Stimulated activated CD8-positive, alpha-beta memory T cell treated with anti-CD3 and anti-CD28 coated beads, Interleukin-4, amount 100 ng/mL, for 4 hours (primary cell): ENCODE data around the gene ZNF746.

Experiments used
- DNase-seq, 2 donors: peaks; one replicate each; pipeline ENCODE4 v3.0.0-alpha.2; 2020; ENCODE audit warnings: low read depth in 2 of 2, low spot score in 1 of 2

ZNF746 gene

DNA sequence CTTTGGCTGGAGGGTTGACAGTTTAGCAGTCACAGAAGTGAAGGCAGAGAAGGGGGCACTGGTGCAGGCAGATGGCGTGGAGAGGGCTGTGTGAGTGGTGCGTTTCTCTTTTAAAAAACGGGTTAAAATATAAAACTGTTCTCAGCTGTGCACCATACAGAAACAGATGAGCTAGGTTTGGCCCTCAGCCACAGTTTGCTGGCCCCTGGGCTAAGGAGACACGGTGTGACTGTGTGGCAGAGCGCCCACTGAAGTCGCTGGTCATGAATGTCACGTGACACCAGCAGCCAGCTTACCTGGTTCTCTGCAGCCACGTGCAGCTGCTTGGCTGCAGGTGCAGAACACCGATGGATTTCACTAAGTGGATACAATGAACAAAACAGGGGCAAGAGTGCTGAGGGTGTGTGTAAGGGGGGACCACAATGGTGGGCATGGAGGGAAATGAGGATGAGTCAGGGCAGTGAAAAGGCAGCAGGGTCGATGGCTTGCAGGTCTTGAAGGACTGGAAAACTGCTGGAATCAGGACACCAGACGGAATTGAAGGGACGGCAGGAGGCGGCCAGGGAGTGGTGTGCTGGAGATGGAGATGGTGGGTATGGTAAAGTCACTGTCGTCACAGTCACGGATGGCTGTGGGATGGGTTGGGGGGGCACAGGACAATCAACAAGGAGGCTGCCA, 7.4 kb downstream of the ZNF746 start:
- DNase-seq: no peak

DNA sequence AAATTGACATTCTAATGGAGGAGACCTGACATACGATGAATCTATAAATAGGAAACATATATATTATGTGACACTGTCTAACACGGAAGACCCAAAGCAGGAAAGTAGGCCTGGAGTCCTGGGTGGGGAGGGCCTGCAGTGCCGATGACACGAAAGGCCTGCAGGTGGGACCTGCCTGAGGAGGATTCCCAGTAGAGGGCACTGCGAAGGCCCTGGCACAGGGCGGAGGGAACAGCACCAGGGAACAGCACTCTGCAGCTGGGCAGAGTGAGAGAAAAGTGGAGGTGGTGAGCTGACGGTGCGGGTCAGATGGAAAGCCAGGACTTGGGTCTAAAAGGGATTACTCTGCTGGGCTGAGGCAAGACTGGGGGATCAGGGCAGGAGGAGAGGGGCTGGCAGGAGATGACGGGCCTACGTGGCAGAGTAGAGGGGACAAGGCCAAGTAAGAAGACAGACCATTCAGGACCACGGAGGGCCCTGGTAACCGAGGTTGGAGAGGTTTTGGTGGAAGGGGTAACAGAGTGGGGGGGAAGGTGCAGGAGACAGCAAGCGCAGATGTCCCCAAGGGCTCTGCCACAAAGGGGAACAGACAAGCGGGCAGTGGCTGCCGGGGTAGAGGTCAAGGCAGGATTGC, 8.1 kb downstream of the ZNF746 start:
- DNase-seq: no peak

DNA sequence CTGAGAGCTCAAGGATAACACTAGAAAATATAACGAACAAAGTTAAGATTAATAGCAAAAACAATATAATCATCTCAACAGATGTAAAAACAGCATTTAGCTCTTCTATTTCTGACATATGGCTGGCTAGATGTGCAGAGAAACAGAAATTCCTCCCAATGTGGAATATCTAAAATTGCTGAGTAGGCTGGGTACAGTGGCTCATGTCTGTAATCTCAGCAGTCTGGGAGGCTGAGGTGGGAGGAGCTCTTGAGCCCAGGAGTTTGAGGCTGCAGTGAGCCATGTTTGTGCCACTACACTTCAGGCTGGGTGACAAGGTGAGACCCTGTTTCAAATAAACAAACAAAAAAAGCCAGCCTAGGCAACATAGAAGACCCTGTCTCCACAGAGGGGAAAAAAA, 18.0 kb downstream of the ZNF746 start:
- DNase-seq: no peak

DNA sequence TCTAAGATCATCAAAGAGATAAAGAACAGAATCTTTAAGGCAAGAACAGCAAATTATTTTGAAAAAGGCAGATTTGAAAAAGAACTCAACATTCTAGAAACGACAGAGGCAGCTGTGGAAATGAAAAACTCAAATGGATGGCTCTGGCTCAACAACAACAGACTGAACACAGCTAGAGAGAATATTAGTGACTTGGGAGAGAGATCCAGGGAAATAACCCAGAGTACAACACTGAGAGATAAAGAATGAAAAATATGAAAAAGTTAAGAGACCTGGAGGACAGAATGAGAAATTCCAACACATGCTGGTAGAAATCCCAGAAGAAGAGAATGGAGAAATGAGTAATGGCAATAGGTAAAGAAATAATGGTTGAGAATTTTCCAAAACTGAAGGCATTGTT, 18.9 kb downstream of the ZNF746 start:
- DNase-seq: no peak

DNA sequence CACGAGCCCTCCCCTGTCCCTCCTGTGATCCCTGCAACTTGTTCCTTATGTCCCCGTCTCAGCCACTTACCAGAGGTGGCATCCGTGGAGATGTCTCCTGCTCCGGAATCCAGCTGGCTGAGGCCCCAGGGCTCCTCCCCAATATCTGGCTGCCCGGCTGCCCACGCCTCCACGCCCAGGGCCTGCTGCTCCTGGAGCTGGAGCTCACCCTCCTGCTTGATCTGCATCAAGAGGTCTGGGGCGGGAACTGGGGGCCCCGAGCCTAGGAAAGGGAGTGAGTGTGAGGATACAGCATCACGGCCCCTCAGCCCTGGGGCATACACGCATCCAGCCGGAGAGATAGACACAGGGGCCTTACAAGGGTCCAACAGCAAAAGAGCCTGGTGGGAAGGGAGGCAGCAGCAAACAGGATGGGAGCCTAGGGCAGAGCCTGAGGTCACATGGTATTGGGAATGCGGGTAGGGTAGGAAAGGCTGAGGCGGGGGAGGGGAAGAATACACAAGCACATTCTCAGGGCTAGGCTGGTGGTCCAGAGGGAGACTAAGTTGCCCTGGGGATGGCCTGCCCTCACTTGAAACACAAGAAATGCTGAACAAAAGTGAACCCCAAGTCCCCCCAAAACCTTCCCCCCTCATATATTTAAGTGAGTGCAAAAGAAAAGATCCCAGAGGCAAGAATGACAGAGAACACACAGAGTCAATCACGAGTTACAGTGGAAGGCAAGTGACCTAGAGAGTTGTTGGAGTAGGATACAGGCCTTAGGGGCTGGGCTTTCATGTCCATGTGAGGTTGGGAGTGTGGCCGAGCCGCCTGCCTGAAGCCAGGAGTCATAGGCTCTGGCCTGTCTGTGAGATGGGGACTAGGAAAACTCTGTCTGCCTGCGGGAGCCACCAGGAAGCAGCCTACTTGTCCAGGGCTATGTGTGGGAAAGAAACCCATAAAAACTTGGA, 19.8 kb downstream of the ZNF746 start:
- no peak for DNase-seq

DNA sequence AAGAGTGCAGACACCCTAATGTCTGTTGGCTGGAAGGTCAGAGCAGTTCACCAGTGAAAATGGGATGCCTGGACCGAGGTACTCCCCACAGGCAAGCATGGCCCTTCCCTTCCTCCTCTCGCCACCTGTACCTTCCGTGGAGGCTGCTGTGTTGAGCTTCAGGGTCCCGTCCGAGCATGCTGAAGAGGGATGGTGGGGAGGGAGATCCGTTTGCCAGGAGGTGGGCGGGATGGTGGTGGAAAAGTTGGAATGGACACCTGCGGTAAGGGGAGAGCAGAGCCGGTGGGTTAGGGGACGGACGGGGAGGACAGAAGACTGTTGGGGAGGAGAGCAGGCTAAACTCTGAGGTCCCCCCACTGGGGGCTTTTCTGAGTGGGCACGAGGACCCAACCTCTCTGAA, 20.8 kb downstream of the ZNF746 start:
- DNase-seq: no peak

DNA sequence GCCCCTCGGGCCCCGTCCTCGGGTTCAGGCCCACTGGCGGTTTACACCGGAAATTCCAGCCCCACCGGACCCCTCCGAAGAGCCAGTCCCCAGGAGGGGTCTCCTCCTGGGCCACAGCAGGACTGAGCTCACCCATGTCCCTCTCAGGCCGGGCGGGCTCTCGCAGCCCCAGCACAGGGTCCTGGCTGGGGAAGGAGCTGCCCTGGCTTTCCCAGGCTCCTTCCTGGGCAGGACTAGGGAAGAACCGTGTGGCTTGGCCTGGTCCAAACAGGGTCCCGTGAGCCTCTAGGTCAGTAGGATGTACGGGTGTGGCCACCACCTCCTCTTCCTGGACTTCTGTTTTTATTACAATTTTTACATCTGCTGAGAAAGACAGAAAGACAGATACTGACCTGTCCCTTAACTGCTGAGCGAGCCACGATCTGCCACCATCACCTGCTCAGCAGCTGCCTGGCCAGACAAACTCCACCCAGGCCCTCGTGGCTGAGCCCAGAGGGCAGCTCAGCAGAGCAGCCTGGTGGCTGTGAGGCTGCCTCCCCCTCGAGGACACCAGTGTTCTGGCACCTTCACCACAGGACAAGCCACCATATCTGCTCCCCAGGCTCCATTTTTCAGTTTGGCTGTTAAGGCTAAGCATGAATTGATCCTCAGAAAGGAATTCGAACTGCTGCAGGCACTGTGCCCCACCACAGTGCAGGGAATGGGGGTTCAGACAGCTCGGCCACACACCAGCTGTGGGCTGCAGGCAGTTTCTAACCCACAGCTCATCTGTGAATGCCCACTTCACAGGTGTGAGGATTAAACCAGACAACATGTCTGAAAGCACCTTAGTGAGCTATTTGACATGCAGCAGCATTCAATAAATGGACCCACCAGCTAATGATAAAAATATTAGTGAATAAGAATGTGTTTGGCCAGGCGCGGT, 22.2 kb downstream of the ZNF746 start:
- DNase-seq: no peak

DNA sequence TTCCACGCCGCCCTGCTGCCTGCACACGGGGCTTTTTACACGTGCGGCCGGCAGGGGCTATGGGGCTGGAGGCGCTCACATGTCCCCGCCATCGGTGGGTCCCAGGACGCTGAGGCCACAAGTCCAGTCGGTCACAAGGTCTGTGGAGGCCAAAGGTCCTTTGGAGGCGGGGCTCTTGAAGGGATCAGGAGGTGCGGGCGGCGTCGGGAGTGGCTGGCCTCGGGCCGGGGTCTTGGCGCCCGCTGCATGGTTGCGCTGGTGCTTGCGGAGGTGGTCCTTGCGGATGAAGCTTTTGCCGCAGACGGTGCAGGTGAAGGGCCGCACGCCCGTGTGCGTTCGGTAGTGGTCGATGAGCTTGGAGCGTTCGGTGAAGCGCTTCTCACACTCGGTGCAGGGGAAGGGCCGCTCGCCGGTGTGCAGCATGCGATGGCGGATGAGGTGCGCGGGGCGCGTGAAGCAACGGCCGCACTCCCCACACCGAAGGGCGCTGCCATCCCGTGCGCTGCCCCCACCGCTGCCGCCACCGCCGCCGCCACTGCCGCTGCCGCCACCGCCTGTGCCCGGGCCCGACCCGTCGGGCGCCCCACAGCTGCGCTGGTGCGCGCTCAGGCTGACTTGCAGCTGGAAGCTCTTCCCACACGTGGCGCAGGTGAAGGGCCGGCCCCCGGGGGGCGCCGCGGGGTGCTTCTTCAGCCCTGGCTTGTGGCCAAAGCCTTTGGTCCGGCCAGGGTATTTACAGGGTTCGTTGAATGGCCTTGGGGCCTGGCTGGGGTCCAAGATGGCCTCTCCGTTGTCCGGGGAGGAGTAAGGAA, 23.1 kb downstream of the ZNF746 start:
- DNase-seq: no peak

DNA sequence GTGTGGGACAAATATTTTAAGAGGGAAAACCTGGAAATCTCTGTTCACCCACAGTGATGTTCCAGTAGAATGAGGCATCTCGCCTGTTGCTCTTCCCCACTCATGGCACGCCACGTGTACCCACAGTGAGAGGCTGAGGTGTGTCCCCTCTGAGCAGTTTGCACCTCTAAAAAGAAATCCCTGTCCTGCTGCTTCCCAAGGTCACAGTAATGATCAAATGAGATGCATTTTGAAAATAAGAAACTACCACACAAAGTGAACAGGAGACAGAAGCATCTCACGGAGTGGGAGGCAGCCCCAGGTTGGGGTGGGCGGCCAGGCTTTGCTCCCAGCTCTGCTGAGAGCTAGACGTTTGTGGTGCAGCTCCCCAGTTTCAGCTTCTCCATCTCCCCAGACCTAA, 24.4 kb downstream of the ZNF746 start:
- no peak for DNase-seq

DNA sequence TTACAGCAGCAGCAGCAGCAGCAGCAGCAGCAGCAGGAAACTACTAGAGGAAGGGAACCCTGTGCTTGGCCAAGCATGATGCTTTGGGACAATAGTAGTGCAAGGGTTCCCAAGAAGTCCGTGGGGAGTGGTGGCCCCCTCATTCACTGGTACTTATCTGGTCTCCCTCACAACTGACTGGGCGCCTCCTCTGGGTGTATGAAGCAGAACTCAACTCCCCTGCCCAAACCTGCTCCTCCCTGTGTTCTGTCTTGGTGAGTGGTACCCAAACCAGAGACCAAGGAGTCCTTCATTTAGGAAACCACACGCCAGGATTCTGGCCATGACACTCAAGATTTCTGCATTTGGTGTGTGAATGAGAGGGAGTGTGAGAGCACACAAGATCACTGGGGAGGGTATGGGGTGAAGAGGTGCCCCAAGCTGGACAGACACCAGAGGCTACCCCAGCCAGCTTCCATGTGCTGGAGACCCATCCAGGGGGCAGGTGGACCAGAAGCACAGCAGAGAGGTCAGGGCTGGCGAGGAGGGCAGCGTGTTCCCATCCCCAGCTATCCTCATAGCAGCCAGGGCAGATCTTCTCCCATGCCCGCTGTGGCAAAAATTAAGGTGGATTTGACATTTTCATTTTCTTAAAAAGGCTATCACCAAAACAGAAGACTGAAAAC, 26.2 kb downstream of the ZNF746 start:
- DNase-seq: no peak

DNA sequence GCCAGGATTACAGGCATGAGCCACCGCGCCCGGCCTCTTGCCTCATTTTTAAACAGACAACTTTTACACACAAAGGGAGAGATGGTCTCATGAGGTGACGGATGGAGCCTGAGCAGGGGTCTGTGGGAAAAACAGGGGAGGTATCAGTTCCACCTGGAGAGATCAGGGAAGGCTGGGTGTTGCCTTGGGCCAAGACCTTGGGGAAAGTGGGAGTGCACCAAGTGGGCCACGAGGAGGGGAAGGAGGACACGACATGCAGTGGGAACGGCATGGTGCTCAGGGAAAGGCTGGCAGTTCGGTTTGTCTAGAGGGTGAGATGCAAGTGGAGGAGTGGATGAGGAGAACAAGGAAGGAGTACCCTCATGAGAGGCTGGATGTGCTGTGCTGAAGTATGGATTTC, 27.8 kb downstream of the ZNF746 start:
- no peak for DNase-seq

DNA sequence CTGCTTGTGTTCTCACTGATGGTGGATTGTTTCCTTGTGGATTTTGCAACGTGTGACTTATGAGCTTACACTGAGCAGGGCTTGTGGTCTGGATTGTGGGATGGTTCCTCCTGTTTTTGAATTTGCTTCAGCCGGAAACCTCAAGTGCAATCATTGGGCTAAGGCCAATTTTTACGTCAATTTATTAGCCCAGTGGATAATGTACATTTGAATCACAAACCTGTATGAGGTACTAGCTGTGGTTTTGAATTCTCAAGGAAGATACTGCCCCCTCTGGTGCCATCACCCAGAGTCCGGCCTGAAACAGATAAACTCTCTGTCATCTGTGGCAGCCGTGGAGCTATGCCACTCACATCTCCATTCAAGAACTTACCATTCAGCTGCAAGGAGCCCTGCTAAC, 29.4 kb downstream of the ZNF746 start:
- DNase-seq: no peak

DNA sequence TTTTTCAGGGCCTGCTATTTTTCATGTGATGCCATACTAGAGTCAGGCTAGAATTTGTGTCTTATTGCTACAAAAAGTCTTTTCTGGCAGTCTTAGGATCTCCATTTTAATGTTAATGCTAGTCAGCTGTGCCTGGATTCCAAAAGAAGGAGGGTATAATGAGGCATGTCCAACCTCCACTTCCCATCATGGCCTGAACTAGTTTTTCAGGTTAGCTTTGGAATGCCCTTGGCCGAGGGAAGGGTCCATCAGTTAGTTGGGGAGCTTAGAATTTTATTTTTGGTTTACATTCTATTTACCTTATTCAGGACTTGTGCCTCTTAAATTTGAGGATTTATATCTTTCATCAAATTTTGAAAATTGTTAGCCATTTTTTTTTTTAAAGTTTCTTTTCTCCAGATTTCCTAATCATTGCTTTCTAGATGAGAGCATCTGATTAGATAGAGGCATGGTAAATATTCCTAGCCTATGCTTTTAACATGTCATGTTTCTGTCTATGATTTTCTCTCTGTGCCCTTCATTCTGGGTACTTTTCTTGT, 30.2 kb downstream of the ZNF746 start:
- DNase-seq: no peak

DNA sequence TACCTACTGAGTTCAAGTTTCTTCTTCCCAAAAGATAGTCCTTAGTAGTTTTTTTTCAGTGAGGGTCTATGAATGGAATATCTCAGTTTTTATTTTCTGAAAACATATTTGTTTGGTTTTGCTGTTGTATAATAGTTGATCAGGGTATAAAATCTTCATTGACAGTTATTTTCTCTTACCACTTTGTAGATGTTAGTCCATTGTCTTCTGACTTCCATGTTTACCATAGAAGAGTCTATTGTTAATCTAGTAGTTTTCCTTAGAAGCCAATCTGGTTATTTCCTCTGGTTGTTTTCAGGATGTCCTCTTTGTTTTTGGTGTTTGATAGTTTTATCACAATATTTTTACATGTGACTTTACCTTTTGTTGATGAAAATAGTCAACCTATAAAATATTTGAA, 31.2 kb downstream of the ZNF746 start:
- DNase-seq: no peak

DNA sequence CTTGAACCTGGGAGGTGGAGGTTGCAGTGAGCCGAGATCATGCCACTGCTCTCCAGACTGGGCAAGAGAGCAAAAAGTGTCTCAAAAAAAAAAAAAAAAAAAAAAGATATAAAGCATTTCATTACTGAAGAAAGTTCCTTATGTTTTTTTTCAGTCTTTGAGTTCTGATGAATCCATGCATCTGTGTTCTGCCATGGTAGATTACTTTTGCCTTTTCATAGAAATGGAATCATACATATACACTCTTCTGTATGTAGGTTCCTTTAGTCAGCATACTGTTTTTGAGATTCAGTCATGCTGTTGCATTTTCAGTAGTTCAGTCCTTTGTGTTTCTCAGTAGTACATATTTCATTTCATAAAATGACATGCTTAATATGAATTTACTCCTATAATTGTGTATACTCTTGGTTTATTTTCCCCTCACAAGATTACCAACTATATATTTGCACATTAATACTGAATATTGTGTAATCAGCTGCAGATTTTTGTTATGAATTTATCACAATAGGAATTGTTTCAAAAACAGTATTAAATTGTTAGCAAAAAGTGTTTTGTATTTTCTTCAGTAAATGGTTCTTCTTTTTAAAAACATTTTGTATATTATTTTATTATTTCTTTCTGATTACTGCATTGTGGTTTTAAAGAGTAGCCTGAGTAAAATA, 34.0 kb downstream of the ZNF746 start:
- DNase-seq: no peak

DNA sequence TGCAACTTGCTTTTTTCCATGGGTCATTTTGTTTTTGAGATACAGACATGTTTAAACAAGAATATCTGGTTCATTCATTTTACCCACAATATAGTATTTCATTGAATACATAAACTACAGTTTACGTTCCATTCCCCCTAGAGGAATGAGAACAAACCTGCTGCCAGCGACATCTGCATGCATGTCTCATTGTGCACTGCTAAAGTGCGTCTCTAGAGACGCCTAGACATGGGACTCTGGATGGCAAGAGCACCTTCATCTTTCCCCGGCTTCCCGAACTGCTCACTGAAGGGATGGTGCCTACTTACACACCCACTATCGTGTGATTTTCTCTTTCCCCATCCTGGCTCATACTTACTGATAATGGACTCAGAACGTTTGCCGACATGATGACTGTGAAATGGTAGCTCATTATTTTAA, 35.5 kb downstream of the ZNF746 start:
- no peak for DNase-seq

DNA sequence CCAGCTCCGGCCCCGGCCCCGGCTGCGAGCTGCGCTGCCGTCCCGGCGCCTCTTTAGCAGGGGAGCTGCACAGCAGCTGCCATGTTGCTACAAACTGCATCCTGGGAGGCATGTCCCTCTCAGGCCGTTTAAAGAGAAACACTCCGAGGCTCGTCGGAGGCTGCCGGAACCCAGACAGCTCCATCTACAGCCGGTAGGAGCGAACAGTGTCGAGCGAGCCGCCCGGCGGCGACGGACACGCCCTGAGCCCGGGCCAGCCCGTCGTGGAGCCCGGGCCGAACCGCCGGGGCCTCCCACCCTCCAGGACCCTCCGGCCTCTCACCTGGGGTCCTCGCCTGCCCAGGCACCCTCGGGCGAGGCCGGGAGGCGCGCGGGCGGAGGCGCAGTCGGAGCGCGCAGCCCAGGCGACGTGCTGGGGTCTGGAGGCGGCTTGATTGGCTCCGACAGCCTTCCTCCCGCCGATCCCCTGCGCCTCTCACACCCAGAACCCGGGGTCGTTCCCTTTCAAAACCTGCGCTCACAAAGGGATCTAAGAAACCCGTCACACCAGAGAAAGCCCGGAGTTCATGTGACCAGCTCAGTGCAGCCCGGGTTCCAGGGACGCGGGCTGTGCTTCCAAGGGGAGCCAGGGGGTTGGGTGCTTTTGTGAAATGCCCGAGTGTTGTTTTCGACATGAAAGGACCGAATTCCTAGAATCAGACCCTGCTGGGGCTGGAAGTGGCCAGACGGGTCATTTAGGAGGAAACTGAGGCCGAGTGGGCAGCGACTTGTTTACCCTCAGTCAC, 36.9 kb downstream of the ZNF746 start, which contains the start of gene ZNF777:
ZNF777 (minus strand) TSS at position 570 of the 785 bp plus-strand sequence. CDS start 5,040 bp downstream, outside the sequence.
- peak; percentile 52 to 61 for DNase-seq
